Daoy (cell line): ENCODE measurements around the gene SLC4A4. TPM values are rescaled to one million over a fixed set of nuclear protein-coding genes. Genes with fewer than 3 reads are reported as not detected.
A peak's percentile ranks its signal among the peaks of the same experiment; 100 is the strongest.

Source experiments
- DNase-seq: peaks from one replicate; pipeline ENCODE4 v3.0.0-alpha.2; 2015; ENCODE audit warnings: low read depth
- total RNA-seq: library from RNA; depleted of rRNA; stranded (reverse); fragments of >200 nt; shearing (Covaris generic); gene quantifications from 2 replicates; pipeline ENCODE4 v1.2.3, GENCODE V29; 2014

Gene SLC4A4
- total RNA-seq, 1 experiment from 2014 or later, result 1.2 TPM

- DNase-seq, result no peak
These were observed 256.8 kb downstream of the SLC4A4 start for GRCh38 chr4:71595576-71596108.

DNA sequence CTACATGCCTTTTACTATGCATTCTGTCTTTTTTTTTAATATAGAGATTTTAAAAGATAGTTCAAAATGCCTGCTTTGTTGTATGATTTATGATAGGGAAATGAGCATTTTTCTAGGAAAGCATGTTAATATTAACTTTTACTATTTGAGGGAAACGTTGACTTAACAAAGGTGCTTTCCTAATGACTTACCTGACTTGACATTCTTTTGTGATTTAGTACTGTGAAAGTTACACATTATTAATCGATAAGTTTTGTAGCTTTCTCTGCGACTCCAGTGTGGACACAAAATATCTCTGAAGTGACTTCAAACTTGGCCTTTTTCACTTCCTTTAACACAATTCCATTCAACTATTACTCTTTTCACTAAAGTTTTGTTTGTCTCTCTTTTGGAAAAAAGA lies 260.8 kb downstream of the SLC4A4 start:
- no peak for DNase-seq

- DNase-seq, result no peak
These were observed 263.6 kb downstream of the SLC4A4 start for GRCh38 chr4:71602289-71602900.

DNA sequence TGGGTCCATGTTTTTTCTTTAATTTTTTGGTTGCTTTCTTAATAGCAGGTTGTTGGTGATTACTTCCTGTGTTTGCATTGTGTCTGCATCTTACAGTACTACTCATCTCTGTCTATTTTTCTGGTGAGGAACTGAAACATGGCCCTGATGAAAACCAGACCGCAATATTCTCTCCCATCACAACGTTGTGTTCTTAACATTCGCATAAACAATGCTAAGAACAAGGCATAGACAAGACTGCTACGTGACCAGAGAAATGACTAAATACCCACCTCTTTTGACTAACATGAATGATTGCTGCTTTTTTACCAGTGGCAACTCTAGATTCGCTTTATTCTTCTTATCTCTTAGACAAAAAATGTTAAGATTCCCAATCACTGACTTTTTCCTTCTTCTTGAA lies 266.0 kb downstream of the SLC4A4 start:
- DNase-seq, result no peak

- no peak for DNase-seq
These were observed 268.3 kb downstream of the SLC4A4 start for GRCh38 chr4:71607109-71607508.

DNA sequence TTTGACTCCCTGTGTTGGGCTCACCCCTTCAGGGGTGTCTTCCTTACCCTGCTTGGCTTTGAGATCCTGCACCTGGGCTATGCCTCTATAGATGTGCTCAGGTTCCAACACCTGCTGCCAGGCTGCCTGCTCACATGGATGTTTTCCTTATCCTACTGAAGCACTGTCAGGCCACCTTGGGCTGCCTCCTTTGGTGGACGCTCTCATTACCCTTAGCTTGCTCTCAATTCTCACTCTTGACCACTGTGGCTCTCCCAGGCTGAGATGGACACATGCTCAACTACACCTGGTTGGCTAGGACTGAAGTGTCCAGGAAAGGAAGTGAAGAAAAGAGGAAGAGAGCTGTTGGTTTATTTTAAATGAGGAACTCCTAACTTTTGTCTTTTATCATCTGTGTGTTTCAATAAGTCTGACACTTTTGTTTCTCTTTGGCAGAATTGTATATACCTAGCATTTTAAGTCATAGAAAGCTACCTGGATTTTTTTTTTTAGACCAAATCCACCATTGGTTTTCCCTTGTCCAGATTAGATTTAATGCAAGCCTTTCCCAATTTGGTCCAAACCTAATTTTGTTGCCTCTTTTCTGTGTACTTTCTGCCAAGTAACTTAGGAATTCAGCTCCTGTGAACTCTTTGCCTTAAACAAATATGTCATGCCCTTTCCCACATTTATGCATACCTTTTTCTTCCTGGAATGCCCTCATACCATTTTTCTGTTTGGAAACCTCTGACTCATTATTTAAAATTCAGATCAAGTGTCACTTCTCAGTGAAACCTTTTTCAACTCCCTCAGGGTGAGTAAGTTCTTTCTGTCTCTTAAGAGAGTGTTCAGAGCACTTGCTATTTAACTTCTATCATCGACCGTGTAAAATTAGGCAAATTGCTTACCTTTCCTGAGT lies 269.2 kb downstream of the SLC4A4 start:
- peak; percentile 15 for DNase-seq

GRCh38 chr4:71608678-71609071 lies 269.9 kb downstream of the SLC4A4 start:
- peak; percentile 1 for DNase-seq

DNA sequence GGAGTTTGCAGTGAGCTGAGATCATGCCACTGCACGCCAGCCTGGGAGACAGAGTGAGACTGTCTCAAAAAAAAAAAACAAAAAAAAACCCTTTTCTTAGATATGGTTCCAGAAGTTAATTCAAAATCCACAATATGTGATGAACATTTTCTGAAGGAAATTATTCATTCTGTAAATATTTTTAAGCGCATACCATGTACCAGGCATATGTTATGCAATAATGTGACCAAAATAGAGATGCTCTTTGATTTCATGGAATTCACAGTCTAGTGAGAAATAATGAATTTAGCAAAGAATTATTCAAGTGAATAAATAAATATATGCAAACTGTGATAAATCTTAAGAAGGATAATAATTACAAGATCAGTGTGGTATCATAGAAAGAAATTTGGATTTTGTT lies 270.3 kb downstream of the SLC4A4 start:
- no peak for DNase-seq

DNA sequence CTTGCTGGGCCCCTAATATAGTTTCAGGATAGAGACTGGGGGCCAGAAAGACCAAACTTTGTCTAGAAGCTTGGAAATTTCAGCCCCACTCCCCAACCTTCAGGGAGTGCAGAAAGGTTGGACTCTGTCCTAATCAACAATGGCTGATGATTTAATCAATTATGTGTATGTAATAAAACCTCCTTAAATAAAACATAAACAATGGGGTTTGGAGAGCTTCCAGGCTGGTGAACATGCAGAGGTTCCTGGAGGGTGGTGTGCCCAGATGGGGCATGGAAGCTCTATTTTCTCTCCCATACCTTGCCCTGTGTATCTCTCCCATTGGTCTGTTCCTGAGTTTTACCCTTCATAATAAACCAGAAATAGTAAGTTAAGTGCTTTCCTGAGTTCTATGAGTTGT lies 270.8 kb downstream of the SLC4A4 start:
- DNase-seq, result peak; percentile 1

DNA sequence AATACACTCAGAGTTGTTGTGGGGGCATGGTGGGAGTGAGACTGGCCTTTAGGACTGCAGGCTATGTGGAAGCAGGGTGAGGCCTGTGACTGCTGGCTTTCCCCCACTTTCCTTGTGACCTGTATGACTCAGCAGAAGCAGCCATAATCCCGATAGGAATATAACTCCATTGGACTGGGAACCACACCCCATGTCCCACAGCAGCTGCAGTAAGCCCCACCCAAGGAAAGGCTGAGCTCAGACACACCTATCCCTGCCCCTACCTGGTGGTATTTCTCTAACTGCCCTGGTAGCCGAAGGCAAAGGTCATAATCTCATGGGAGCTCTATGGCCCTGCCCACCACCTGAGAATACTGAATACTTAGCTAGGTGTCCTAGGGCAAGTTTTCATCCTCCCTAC lies 275.8 kb downstream of the SLC4A4 start:
- no peak for DNase-seq

DNA sequence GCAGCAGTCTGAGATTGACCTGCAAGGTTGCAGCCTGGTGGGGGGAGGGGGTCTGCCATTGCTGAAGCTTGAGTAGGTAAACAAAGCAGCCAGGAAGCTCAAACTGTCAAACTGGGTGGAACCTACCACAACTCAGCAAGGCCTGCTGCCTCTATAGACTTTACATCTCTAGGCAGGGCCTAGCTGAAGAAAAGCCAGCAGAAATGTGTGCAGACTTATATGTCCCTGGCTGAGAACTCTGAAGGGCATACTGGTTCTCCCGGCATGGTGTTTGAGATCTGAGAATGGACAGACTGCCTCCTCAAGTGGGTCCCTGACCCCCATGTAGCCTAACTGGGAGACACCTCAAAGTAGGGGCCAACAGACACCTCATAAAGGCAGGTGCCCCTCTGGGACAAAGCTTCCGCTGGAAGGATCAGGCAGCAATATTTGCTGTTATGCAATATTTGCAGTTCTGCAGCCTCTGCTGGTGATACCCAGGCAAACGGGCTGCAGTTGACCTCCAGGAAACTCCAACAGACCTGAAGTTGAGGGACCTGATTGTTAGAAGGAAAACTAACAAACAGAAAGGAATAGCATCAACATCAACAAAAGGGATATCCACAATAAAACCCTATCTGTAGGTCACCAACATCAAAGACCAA lies 277.5 kb downstream of the SLC4A4 start:
- no peak for DNase-seq
